GM18909 (cell line): ENCODE measurements around the gene AFF1.
"Not testable (repeated sequence)": the region's sequence is repeated elsewhere in the genome, so short reads cannot be mapped to it uniquely, and the experiment has no call there.

ENCODE experiments used
- ATAC-seq: cut with Tn5 transposase; IDR thresholded peaks from one replicate; pipeline ENCODE4 v1.9.1; 2021; ENCODE audit warnings: mild to moderate bottlenecking; ENCODE audit not compliant: unreplicated experiment, poor library complexity

The AFF1 gene

GRCh38 chr4:86974551-86974994 lies 39.8 kb downstream of the AFF1 start:
- ATAC-seq: no peak

- no peak for ATAC-seq
Measured at GRCh38 chr4:86975927-86976326, 41.1 kb downstream of the AFF1 start.

GRCh38 chr4:86976801-86977485 lies 42.1 kb downstream of the AFF1 start:
- ATAC-seq: no peak

GRCh38 chr4:86977621-86978184 lies 42.9 kb downstream of the AFF1 start:
- ATAC-seq: peak; percentile 92

GRCh38 chr4:86978709-86979108 lies 43.9 kb downstream of the AFF1 start:
- ATAC-seq: no peak

GRCh38 chr4:86980230-86980629 lies 45.4 kb downstream of the AFF1 start:
- ATAC-seq: no peak

- no peak for ATAC-seq
Measured at GRCh38 chr4:86981789-86982188, 47.0 kb downstream of the AFF1 start.

- not testable (repeated sequence) for ATAC-seq
Measured at GRCh38 chr4:86985852-86986251, 51.0 kb downstream of the AFF1 start.

GRCh38 chr4:86989658-86990057 lies 54.8 kb downstream of the AFF1 start:
- ATAC-seq: not testable (repeated sequence)

GRCh38 chr4:86990510-86990909 lies 55.7 kb downstream of the AFF1 start:
- no peak for ATAC-seq

GRCh38 chr4:86991994-86992393 lies 57.2 kb downstream of the AFF1 start:
- no peak for ATAC-seq

- no peak for ATAC-seq
Measured at GRCh38 chr4:86993909-86994681, 59.3 kb downstream of the AFF1 start.

GRCh38 chr4:86994686-86995085 lies 59.9 kb downstream of the AFF1 start:
- no peak for ATAC-seq

GRCh38 chr4:86996510-86996909 lies 61.7 kb downstream of the AFF1 start:
- not testable (repeated sequence) for ATAC-seq

GRCh38 chr4:86999136-86999643 lies 64.4 kb downstream of the AFF1 start:
- ATAC-seq: no peak

GRCh38 chr4:87002682-87003043 lies 67.9 kb downstream of the AFF1 start:
- no peak for ATAC-seq

GRCh38 chr4:87003266-87003665 lies 68.5 kb downstream of the AFF1 start:
- no peak for ATAC-seq

GRCh38 chr4:87005369-87005689 lies 70.5 kb downstream of the AFF1 start:
- no peak for ATAC-seq

- ATAC-seq: peak; percentile 20
Measured at GRCh38 chr4:87005690-87006425, 71.0 kb downstream of the AFF1 start.

GRCh38 chr4:87006426-87006675 lies 71.5 kb downstream of the AFF1 start:
- peak; percentile 61 for ATAC-seq
